ENCODE data around the gene REM2.
"Not testable (repeated sequence)": the region's sequence is repeated elsewhere in the genome, so short reads cannot be mapped to it uniquely, and the experiment has no call there.

Gene REM2

GRCh38 chr14:22848351-22849164 lies 34.5 kb upstream of the REM2 start:
- DNase-seq, result no peak

GRCh38 chr14:22849212-22849819 lies 33.7 kb upstream of the REM2 start:
- DNase-seq, result no peak

GRCh38 chr14:22850944-22851764 lies 31.9 kb upstream of the REM2 start:
- DNase-seq, result peak; percentile 40 to 54

GRCh38 chr14:22852178-22852577 lies 30.8 kb upstream of the REM2 start:
- DNase-seq, result not testable (repeated sequence)

GRCh38 chr14:22852599-22852939 lies 30.5 kb upstream of the REM2 start:
- DNase-seq, result no peak

- DNase-seq, result peak; percentile 98 to 99
These were observed 29.9 kb upstream of the REM2 start for GRCh38 chr14:22852940-22853767.

- not testable (repeated sequence) for DNase-seq
These were observed 28.7 kb upstream of the REM2 start for GRCh38 chr14:22854296-22854695.

GRCh38 chr14:22854963-22855724 lies 27.9 kb upstream of the REM2 start:
- DNase-seq, result no peak

GRCh38 chr14:22856428-22856827 lies 26.6 kb upstream of the REM2 start:
- no peak for DNase-seq

- not testable (repeated sequence) for DNase-seq
These were observed 22.6 kb upstream of the REM2 start for GRCh38 chr14:22860377-22860776.

GRCh38 chr14:22861651-22862050 lies 21.4 kb upstream of the REM2 start:
- no peak for DNase-seq

GRCh38 chr14:22864979-22865378 lies 18.0 kb upstream of the REM2 start:
- DNase-seq, result no peak

- peak; percentile 33 to 45 for DNase-seq
These were observed 17.3 kb upstream of the REM2 start for GRCh38 chr14:22865424-22866405.

- no peak for DNase-seq
These were observed 16.1 kb upstream of the REM2 start for GRCh38 chr14:22866874-22867273.

GRCh38 chr14:22870811-22871223 lies 12.2 kb upstream of the REM2 start:
- no peak for DNase-seq

- DNase-seq, result peak; percentile 86 to 89
These were observed 11.6 kb upstream of the REM2 start, which contains the start of gene LRP10 for GRCh38 chr14:22871224-22872032. TSS of gene LRP10 (plus strand) at chr14:22871740. CDS start at chr14:22872304, 564 bp downstream.

GRCh38 chr14:22872033-22872832 lies 10.8 kb upstream of the REM2 start:
- peak; percentile 81 to 87 for DNase-seq

GRCh38 chr14:22872833-22873520 lies 10.0 kb upstream of the REM2 start:
- no peak for DNase-seq
